DOHH2 (cell line): ENCODE data around the gene VAMP4.

Source experiments
- CTCF ChIP-seq: fragments of 200-600 bp; sonication (generic); IDR thresholded peaks from one replicate; pipeline ENCODE4 v1.5.1; 2014; ENCODE audit warnings: antibody characterized with exemption, mild to moderate bottlenecking, low read depth, low read length; ENCODE audit not compliant: poor library complexity, severe bottlenecking
- EZH2phosphoT487 ChIP-seq: fragments of 200-600 bp; sonication (generic); IDR thresholded peaks from 2 replicates; pipeline ENCODE4 v1.6.1; 2017; ENCODE audit warnings: borderline replicate concordance, mild to moderate bottlenecking, antibody characterized with exemption, low read length, moderate library complexity, mixed read lengths

GRCh38 chr1:171748651-171749050 is 6.8 kb upstream of the VAMP4 start:
- TF ChIP-seq EZH2phosphoT487 (no peak), CTCF (no peak)
